ENCODE data around the gene PCDHB1. TPM values are rescaled to one million over a fixed set of nuclear protein-coding genes. Genes with fewer than 3 reads are reported as not detected.

PCDHB1 gene
- polyA plus RNA-seq, 2 of the 4 experiments (the other 2 are of a cell fraction): not detected

DNA sequence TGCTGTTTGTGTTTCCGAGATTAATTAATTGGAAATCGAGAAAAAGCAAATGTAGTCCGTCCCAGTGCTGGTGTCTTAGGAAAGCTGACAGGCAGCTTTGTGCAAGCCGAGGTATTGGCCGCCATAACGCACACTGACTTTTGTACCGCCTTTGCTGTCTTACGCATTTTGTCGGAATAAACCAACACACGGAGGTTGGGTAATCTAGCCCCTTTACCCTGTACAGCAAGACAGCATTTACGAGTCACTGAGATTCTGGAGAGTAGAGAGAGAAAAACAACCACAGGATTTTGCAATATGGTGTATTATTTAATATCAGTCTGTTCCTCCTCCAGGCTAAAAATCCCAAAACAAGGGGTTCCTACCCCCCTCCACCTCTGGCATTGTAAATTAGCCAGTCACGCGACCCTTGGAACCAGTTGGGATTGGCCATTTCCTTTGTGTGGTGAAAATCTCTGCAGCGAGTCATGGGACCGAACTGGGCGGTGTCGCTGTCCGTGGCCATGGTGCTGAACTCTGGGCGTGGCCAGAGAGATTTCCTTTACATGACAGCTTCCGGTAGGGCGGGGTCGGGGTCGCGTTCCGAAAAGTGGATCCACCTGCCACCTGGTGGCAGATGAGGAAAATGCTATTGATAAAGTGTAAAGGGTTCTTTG, 10.3 kb upstream of the PCDHB1 start (continued):
- TF ChIP-seq FOSB (CRISPR knock-in tag; IDR thresholded peaks at IDR 0.05) (no peak), ZSCAN20 (CRISPR knock-in tag; IDR thresholded peaks at IDR 0.05) (peak; percentile 53; the same call in 1 of the 2 replicates), RFX5 (IDR thresholded peaks at IDR 0.05) (no peak), CHD2 (IDR thresholded peaks at IDR 0.05; ENCODE audit: low read length, partially characterized antibody) (no peak), KDM1A (IDR thresholded peaks at IDR 0.05; ENCODE audit: low read depth) (no peak), ZC3H11A (IDR thresholded peaks at IDR 0.05) (no peak), FOSL2 (IDR thresholded peaks at IDR 0.05) (no peak), FOSL2 (CRISPR knock-in tag; IDR thresholded peaks at IDR 0.05) (peak; percentile 38; the same call in 1 of the 2 replicates), KDM5A (IDR thresholded peaks at IDR 0.05) (no peak), BHLHE40 (IDR thresholded peaks at IDR 0.05; ENCODE audit: low read depth, low read length) (peak; percentile 9; the same call in 1 of the 2 replicates), ZNF302 (CRISPR knock-in tag; IDR thresholded peaks at IDR 0.05) (no peak), RCOR1 (IDR thresholded peaks at IDR 0.05; ENCODE audit: low read depth, low read length) (no peak), HDAC2 (IDR thresholded peaks at IDR 0.05) (no peak), ZFP36 (IDR thresholded peaks at IDR 0.05; ENCODE audit: borderline replicate concordance, partially characterized antibody) (no peak), POLR2AphosphoS2 (conservative IDR thresholded peaks at IDR 0.05; ENCODE audit: low read length) (no peak), JUNB (IDR thresholded peaks at IDR 0.05) (no peak), HOXA7 (CRISPR knock-in tag; IDR thresholded peaks at IDR 0.05) (no peak), JUN (IDR thresholded peaks at IDR 0.05) (no peak), ELK1 (IDR thresholded peaks at IDR 0.05; ENCODE audit: low read depth, low read length) (no peak), RARB (CRISPR knock-in tag; IDR thresholded peaks at IDR 0.05) (no peak), MAZ (IDR thresholded peaks at IDR 0.05; ENCODE audit: borderline replicate concordance, low read depth, low read length) (no peak), EP300 (IDR thresholded peaks at IDR 0.05) (no peak), SMC3 (IDR thresholded peaks at IDR 0.05) (peak; percentile 99)
- TF ChIP-seq, protein P1, sequence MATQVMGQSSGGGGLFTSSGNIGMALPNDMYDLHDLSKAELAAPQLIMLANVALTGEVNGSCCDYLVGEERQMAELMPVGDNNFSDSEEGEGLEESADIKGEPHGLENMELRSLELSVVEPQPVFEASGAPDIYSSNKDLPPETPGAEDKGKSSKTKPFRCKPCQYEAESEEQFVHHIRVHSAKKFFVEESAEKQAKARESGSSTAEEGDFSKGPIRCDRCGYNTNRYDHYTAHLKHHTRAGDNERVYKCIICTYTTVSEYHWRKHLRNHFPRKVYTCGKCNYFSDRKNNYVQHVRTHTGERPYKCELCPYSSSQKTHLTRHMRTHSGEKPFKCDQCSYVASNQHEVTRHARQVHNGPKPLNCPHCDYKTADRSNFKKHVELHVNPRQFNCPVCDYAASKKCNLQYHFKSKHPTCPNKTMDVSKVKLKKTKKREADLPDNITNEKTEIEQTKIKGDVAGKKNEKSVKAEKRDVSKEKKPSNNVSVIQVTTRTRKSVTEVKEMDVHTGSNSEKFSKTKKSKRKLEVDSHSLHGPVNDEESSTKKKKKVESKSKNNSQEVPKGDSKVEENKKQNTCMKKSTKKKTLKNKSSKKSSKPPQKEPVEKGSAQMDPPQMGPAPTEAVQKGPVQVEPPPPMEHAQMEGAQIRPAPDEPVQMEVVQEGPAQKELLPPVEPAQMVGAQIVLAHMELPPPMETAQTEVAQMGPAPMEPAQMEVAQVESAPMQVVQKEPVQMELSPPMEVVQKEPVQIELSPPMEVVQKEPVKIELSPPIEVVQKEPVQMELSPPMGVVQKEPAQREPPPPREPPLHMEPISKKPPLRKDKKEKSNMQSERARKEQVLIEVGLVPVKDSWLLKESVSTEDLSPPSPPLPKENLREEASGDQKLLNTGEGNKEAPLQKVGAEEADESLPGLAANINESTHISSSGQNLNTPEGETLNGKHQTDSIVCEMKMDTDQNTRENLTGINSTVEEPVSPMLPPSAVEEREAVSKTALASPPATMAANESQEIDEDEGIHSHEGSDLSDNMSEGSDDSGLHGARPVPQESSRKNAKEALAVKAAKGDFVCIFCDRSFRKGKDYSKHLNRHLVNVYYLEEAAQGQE (IDR thresholded peaks at IDR 0.05): peak; percentile 98
- TF ChIP-seq, protein P2, sequence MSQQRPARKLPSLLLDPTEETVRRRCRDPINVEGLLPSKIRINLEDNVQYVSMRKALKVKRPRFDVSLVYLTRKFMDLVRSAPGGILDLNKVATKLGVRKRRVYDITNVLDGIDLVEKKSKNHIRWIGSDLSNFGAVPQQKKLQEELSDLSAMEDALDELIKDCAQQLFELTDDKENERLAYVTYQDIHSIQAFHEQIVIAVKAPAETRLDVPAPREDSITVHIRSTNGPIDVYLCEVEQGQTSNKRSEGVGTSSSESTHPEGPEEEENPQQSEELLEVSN (IDR thresholded peaks at IDR 0.05; ENCODE audit: borderline replicate concordance, low read depth): no peak

DNA sequence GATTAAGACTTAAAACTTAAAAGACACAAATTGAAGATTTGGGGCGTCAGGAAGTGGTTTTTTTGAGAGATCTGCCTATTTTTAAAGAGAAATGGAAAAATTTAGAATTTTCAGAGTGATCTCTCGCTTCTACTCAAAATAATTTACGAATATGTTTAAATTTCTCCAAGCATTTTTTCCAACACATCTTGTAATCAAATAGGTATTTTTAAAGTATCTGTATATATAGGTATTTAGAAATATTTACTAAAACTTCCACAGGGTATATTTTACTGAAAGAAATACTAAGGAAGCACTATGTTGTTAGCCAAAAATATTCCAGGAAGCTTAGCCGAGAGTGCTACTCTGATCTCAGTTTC, 9.8 kb upstream of the PCDHB1 start:
- 1% methylated on average over 4 of the region's 4 CpGs for WGBS (ENCODE audit: missing lambda C conversion rate)
- H3K4me3 ChIP-seq: no peak overlapping the region

More for the DNA sequence above, 9.8 kb upstream of the PCDHB1 start:
- FAIRE-seq (no peak), DNase-seq (ENCODE audit: low read depth in 1 of 2, low spot score in 1 of 2) (no peak), ATAC-seq (no peak)
- no peaks in the 10 kb centered on the region for H3K9me3 ChIP-seq
- H3K27ac ChIP-seq: no peak overlapping the region
- ChIA-PET POLR2A (interaction anchor here (2.4 kb wide), 2 partner anchors 115 to 166 kb away, joined by 26 to 30 read pairs; partner anchors contain the start of genes PCDHA12 and PCDHAC1), CTCF (interaction anchor here (0.7 to 5.5 kb wide), 40 partner anchors 9 to 523 kb away, joined by 3 to 77 read pairs (median 6); partner anchors contain the start of genes PCDHA1, PCDHA11, PCDHA12 and PCDHA3)
- peaks cover 8% of the 10 kb centered on the region; the same call in 1 of the 3 replicates for H3K4me1 ChIP-seq
- TF ChIP-seq FOSL2 (IDR thresholded peaks at IDR 0.05) (no peak), FOSL2 (CRISPR knock-in tag; IDR thresholded peaks at IDR 0.05) (no peak), CHD2 (IDR thresholded peaks at IDR 0.05; ENCODE audit: low read length, partially characterized antibody) (no peak), HOXA7 (CRISPR knock-in tag; IDR thresholded peaks at IDR 0.05) (no peak), MAZ (IDR thresholded peaks at IDR 0.05; ENCODE audit: borderline replicate concordance, low read depth, low read length) (no peak), NR3C1 (IDR thresholded peaks at IDR 0.05) (no peak), TFCP2L1 (CRISPR knock-in tag; IDR thresholded peaks at IDR 0.05) (no peak)
- no peak overlapping the region for H3K4me2 ChIP-seq

All from A549 (cell line).